HL-60 (cell line): ENCODE results near the gene ARHGAP26.

Source experiments
- DNase-seq, 2 experiments: peaks; one replicate each; pipeline ENCODE4 v3.0.0-alpha.2; 2010 to 2020; ENCODE audit warnings: low read depth in 1 of 2, low spot score in 1 of 2
- H3K27ac ChIP-seq: fragments of 250-450 bp; sonication (Bioruptor Pico); replicated peaks from 2 replicates; pipeline ENCODE4 v1.5.1; 2020; ENCODE audit warnings: mild to moderate bottlenecking, moderate library complexity
- H3K27me3 ChIP-seq: fragments of 250-450 bp; sonication (Bioruptor Pico); 2 replicates; pipeline ENCODE4 v1.5.1; 2021; ENCODE audit warnings: mild to moderate bottlenecking, moderate library complexity; ENCODE audit not compliant: insufficient read depth, poor library complexity, severe bottlenecking
- H3K4me3 ChIP-seq: replicated peaks from 2 replicates; pipeline ENCODE4 v1.5.1; 2011; ENCODE audit warnings: mild to moderate bottlenecking, control low read depth, low read length; ENCODE audit not compliant: insufficient read depth
- CTCF ChIP-seq: IDR thresholded peaks from one replicate; pipeline ENCODE4 v1.5.1; 2011; ENCODE audit warnings: low read length, control low read depth, inconsistent platforms; ENCODE audit not compliant: insufficient read depth
- GABPA ChIP-seq: IDR thresholded peaks from 2 replicates; pipeline ENCODE4 v1.6.1; 2012; ENCODE audit warnings: low read depth
- POLR2AphosphoS5 ChIP-seq: IDR thresholded peaks from 2 replicates; pipeline ENCODE4 v1.6.1; 2012; ENCODE audit warnings: low read depth
- REST ChIP-seq: IDR thresholded peaks from 2 replicates; pipeline ENCODE4 v1.6.1; 2012; ENCODE audit warnings: low read depth; ENCODE audit not compliant: insufficient replicate concordance
- SPI1 ChIP-seq: IDR thresholded peaks from 2 replicates; pipeline ENCODE4 v1.6.1; 2012; ENCODE audit warnings: low read depth, mild to moderate bottlenecking, borderline replicate concordance

ARHGAP26 gene

GRCh38 chr5:143080407-143080806, 310.2 kb downstream of the ARHGAP26 start:
- DNase-seq: no peak
- TF ChIP-seq CTCF (no peak), REST (no peak), POLR2AphosphoS5 (no peak), SPI1 (no peak), GABPA (no peak)
- Histone ChIP-seq H3K4me3 (no peak overlapping the region), H3K27me3 (no peaks in the 10 kb centered on the region), H3K27ac (no peak overlapping the region)

GRCh38 chr5:143080982-143081381, 310.8 kb downstream of the ARHGAP26 start:
- H3K4me3 ChIP-seq: no peak overlapping the region
- H3K27ac ChIP-seq: no peak overlapping the region
- H3K27me3 ChIP-seq: no peaks in the 10 kb centered on the region
- DNase-seq: no peak
- no peak for TF ChIP-seq POLR2AphosphoS5
- TF ChIP-seq CTCF: no peak
- TF ChIP-seq REST: no peak
- no peak for TF ChIP-seq GABPA
- TF ChIP-seq SPI1: no peak

- no peak for DNase-seq
- Histone ChIP-seq H3K27ac (no peak overlapping the region), H3K4me3 (no peak overlapping the region), H3K27me3 (no peaks in the 10 kb centered on the region)
- TF ChIP-seq SPI1: no peak
- TF ChIP-seq CTCF: no peak
- TF ChIP-seq POLR2AphosphoS5: no peak
- no peak for TF ChIP-seq GABPA
- TF ChIP-seq REST: no peak
Measured at GRCh38 chr5:143083006-143083405, 312.8 kb downstream of the ARHGAP26 start.
